ENCODE data around the gene SLC30A2.
A peak's percentile ranks its signal among the peaks of the same experiment; 100 is the strongest.

Gene SLC30A2

GRCh38 chr1:26041401-26041800, 4.5 kb downstream of the SLC30A2 start:
- no peak for DNase-seq

- DNase-seq = no peak
Measured at GRCh38 chr1:26038904-26039303, 7.0 kb downstream of the SLC30A2 start.

GRCh38 chr1:26038477-26038876, 7.4 kb downstream of the SLC30A2 start:
- no peak for DNase-seq

GRCh38 chr1:26037904-26038303, 8.0 kb downstream of the SLC30A2 start:
- DNase-seq = no peak

- no peak for DNase-seq
Measured at GRCh38 chr1:26036756-26037281, 9.1 kb downstream of the SLC30A2 start.

- DNase-seq = peak; percentile 77 to 91 (median 88)
Measured at GRCh38 chr1:26035959-26036755, 9.8 kb downstream of the SLC30A2 start.

GRCh38 chr1:26035203-26035958, 10.5 kb downstream of the SLC30A2 start:
- peak; percentile 92 to 97 (median 95) for DNase-seq

- no peak for DNase-seq
Measured at GRCh38 chr1:26034504-26035202, 11.3 kb downstream of the SLC30A2 start.

GRCh38 chr1:26032656-26033357, 13.1 kb downstream of the SLC30A2 start:
- no peak for DNase-seq

GRCh38 chr1:26031611-26032220, 14.2 kb downstream of the SLC30A2 start:
- no peak for DNase-seq

- no peak for DNase-seq
Measured at GRCh38 chr1:26031196-26031595, 14.7 kb downstream of the SLC30A2 start.

GRCh38 chr1:26029864-26030481, 15.9 kb downstream of the SLC30A2 start:
- peak in 3 of 4 experiments; percentile 32 to 42 (median 41) for DNase-seq

GRCh38 chr1:26029054-26029863, 16.7 kb downstream of the SLC30A2 start:
- DNase-seq = no peak

GRCh38 chr1:26028490-26028980, 17.4 kb downstream of the SLC30A2 start:
- DNase-seq = no peak

GRCh38 chr1:26027716-26028489, 18.0 kb downstream of the SLC30A2 start:
- DNase-seq = peak; percentile 69 to 86 (median 84)

- no peak for DNase-seq
Measured at GRCh38 chr1:26025517-26025916, 20.4 kb downstream of the SLC30A2 start.

- no peak for DNase-seq
Measured at GRCh38 chr1:26025060-26025459, 20.9 kb downstream of the SLC30A2 start.

GRCh38 chr1:26023826-26024225, 22.1 kb downstream of the SLC30A2 start:
- no peak for DNase-seq

- no peak for DNase-seq
Measured at GRCh38 chr1:26023009-26023408, 22.9 kb downstream of the SLC30A2 start.
